GM12872 (cell line): ENCODE results near the gene CLCN1.
A peak's percentile ranks its signal among the peaks of the same experiment; 100 is the strongest.

Experiments
- CTCF ChIP-seq: IDR thresholded peaks from 3 replicates; pipeline ENCODE4 v1.5.1; 2011; ENCODE audit warnings: low read depth, mild to moderate bottlenecking, low read length, moderate library complexity; ENCODE audit not compliant: insufficient read depth

The CLCN1 gene

GRCh38 chr7:143308632-143309031, 7.3 kb upstream of the CLCN1 start:
- TF ChIP-seq CTCF: no peak

- no peak for TF ChIP-seq CTCF
Observed at GRCh38 chr7:143314127-143314526, 1.8 kb upstream of the CLCN1 start.

GRCh38 chr7:143316492-143316891, 581 bp downstream of the CLCN1 start:
- TF ChIP-seq CTCF: no peak

DNA sequence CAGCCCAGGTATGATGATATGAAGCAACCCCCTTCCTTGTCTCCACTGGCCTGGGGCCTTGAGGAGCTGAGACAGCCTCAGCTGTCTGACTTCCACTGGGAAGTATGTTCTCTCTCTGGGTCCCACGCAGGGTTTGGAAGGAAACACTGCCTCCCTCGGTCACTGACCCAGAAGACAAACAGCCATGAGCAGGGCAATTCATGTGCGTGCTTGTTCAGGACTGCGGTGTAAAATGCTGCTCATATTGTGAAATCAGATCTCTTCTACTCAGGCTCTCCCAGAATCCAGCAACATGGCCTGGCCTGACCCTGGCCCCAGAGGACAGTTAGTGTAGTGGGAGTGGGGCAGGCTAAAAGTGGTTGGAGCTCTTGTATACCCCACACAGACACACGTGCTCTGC, 2.8 kb downstream of the CLCN1 start:
- no peak for TF ChIP-seq CTCF

DNA sequence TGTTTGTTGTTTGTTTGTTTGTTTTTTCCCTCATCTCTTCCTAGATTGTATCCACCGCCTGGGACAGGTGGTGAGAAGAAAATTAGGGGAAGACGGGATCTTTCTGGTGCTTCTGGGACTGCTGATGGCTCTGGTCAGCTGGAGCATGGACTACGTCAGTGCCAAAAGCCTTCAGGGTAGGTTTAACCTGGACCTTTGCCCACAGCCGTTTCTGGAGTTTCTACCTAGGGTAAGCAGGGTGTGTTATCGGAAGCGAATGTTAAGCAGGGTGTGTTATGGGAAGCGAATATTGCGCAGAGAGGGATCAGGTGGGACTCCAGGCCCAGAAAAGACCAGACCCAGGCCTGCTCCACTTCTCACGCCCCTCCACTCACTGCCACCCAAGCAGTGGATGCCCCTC, 4.7 kb downstream of the CLCN1 start:
- TF ChIP-seq CTCF: no peak

DNA sequence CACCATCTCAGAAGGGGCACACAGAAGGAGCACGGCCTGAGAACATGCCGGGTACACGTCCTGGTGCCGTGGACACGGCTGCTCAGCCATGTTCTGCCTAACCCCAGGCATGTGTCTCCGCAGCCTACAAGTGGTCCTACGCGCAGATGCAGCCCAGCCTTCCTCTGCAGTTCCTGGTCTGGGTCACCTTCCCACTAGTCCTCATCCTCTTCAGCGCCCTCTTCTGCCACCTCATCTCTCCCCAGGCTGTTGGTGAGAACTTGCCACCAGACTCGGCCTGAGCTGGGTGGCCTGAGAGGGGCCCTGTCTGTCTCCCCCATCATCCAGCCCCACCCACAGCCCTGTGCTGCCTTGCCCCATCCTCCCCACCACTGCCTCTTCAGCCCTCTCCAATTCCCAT, 5.3 kb downstream of the CLCN1 start:
- TF ChIP-seq CTCF: no peak

GRCh38 chr7:143321734-143322133, 5.8 kb downstream of the CLCN1 start:
- 0 out of 3 replicates have a peak, but pooled peaks have one; percentile 14 for TF ChIP-seq CTCF
